Measurements from ENCODE around the gene MRGPRG.
A peak's percentile ranks its signal among the peaks of the same experiment; 100 is the strongest.

Gene MRGPRG

GRCh38 chr11:3203221-3204043 lies 15.2 kb downstream of the MRGPRG start:
- TF ChIP-seq CTCF (IDR thresholded peaks at IDR 0.05; ENCODE audit: low read depth, low read length), result no peak
- no peaks in the 10 kb centered on the region for H3K36me3 ChIP-seq
- H3K4me3 ChIP-seq (ENCODE audit: low read depth, low read length), result no peak overlapping the region
- no peaks in the 10 kb centered on the region for H3K4me1 ChIP-seq
- peaks cover 13% of the 10 kb centered on the region for H3K27me3 ChIP-seq
- no peaks in the 10 kb centered on the region for H3K9me3 ChIP-seq
- DNase-seq, result peak; percentile 33

- no peak overlapping the region for H3K4me3 ChIP-seq (ENCODE audit: low read depth, low read length)
- H3K27me3 ChIP-seq, result peaks cover 13% of the 10 kb centered on the region
- TF ChIP-seq CTCF (IDR thresholded peaks at IDR 0.05; ENCODE audit: low read depth, low read length), result no peak
- H3K9me3 ChIP-seq, result no peaks in the 10 kb centered on the region
- H3K36me3 ChIP-seq, result no peaks in the 10 kb centered on the region
- no peaks in the 10 kb centered on the region for H3K4me1 ChIP-seq
- no peak for DNase-seq
These were observed 15.9 kb downstream of the MRGPRG start for GRCh38 chr11:3202759-3203158.

GRCh38 chr11:3202305-3202704 lies 16.3 kb downstream of the MRGPRG start:
- Histone ChIP-seq H3K27me3 (peaks cover 13% of the 10 kb centered on the region), H3K36me3 (no peaks in the 10 kb centered on the region), H3K4me1 (no peaks in the 10 kb centered on the region), H3K9me3 (no peaks in the 10 kb centered on the region), H3K4me3 (ENCODE audit: low read depth, low read length) (no peak overlapping the region)
- TF ChIP-seq CTCF (IDR thresholded peaks at IDR 0.05; ENCODE audit: low read depth, low read length), result no peak
- no peak for DNase-seq

GRCh38 chr11:3201677-3202181 lies 16.9 kb downstream of the MRGPRG start:
- no peak for DNase-seq
- TF ChIP-seq CTCF (IDR thresholded peaks at IDR 0.05; ENCODE audit: low read depth, low read length), result no peak
- peaks cover 13% of the 10 kb centered on the region for H3K27me3 ChIP-seq
- H3K4me1 ChIP-seq, result no peaks in the 10 kb centered on the region
- no peaks in the 10 kb centered on the region for H3K9me3 ChIP-seq
- H3K36me3 ChIP-seq, result no peaks in the 10 kb centered on the region
- no peak overlapping the region for H3K4me3 ChIP-seq (ENCODE audit: low read depth, low read length)

- no peak for DNase-seq
- no peak overlapping the region for H3K4me3 ChIP-seq (ENCODE audit: low read depth, low read length)
- H3K36me3 ChIP-seq, result no peaks in the 10 kb centered on the region
- no peaks in the 10 kb centered on the region for H3K9me3 ChIP-seq
- no peaks in the 10 kb centered on the region for H3K4me1 ChIP-seq
- no peak for TF ChIP-seq CTCF (IDR thresholded peaks at IDR 0.05; ENCODE audit: low read depth, low read length)
- H3K27me3 ChIP-seq, result peaks cover 13% of the 10 kb centered on the region
These were observed 17.5 kb downstream of the MRGPRG start for GRCh38 chr11:3201112-3201581.
